Parathyroid adenoma (tissue), 2 donors: ENCODE measurements around the gene DIP2C.
A peak's percentile ranks its signal among the peaks of the same experiment; 100 is the strongest.
"Not testable (repeated sequence)": the region's sequence is repeated elsewhere in the genome, so short reads cannot be mapped to it uniquely, and the experiment has no call there.

Experiments
- H2AFZ ChIP-seq: fragments of 300-600 bp; sonication (generic); one replicate; pipeline ENCODE4 v1.7.0; 2017; ENCODE audit warnings: antibody characterized with exemption, mild to moderate bottlenecking
- H3K27ac ChIP-seq: fragments of 300-600 bp; sonication (generic); one replicate; pipeline ENCODE4 v1.7.0; 2017
- H3K27me3 ChIP-seq: fragments of 300-600 bp; sonication (generic); one replicate; pipeline ENCODE4 v1.7.0; 2017; ENCODE audit warnings: low read length; ENCODE audit not compliant: control insufficient read depth, insufficient read depth
- H3K36me3 ChIP-seq: fragments of 300-600 bp; sonication (generic); one replicate; pipeline ENCODE4 v1.7.0; 2017; ENCODE audit warnings: low read length; ENCODE audit not compliant: control insufficient read depth, insufficient read depth
- H3K4me1 ChIP-seq: fragments of 300-600 bp; sonication (generic); one replicate; pipeline ENCODE4 v1.7.0; 2017; ENCODE audit warnings: control low read depth
- H3K4me2 ChIP-seq: fragments of 300-600 bp; sonication (generic); one replicate; pipeline ENCODE4 v1.7.0; 2017; ENCODE audit warnings: low read length
- H3K4me3 ChIP-seq: fragments of 300-600 bp; sonication (generic); one replicate; pipeline ENCODE4 v1.7.0; 2017; ENCODE audit warnings: low read depth, low read length
- H3K79me2 ChIP-seq: fragments of 300-600 bp; sonication (generic); one replicate; pipeline ENCODE4 v1.7.0; 2017; ENCODE audit warnings: control low read depth
- H3K9ac ChIP-seq: fragments of 300-600 bp; sonication (generic); one replicate; pipeline ENCODE4 v1.7.0; 2017; ENCODE audit warnings: mild to moderate bottlenecking
- H3K9me3 ChIP-seq: fragments of 300-600 bp; sonication (generic); one replicate; pipeline ENCODE4 v1.7.0; 2017; ENCODE audit warnings: low read length; ENCODE audit not compliant: control insufficient read depth
- TF ChIP-seq, protein P1 (sequence below): fragments of 300-600 bp; sonication (generic); IDR thresholded peaks from one replicate; pipeline ENCODE4 v1.7.0; 2017; ENCODE audit warnings: antibody characterized with exemption, mild to moderate bottlenecking
- donor health status: primary hyperparathyroidism.

DIP2C gene

DNA sequence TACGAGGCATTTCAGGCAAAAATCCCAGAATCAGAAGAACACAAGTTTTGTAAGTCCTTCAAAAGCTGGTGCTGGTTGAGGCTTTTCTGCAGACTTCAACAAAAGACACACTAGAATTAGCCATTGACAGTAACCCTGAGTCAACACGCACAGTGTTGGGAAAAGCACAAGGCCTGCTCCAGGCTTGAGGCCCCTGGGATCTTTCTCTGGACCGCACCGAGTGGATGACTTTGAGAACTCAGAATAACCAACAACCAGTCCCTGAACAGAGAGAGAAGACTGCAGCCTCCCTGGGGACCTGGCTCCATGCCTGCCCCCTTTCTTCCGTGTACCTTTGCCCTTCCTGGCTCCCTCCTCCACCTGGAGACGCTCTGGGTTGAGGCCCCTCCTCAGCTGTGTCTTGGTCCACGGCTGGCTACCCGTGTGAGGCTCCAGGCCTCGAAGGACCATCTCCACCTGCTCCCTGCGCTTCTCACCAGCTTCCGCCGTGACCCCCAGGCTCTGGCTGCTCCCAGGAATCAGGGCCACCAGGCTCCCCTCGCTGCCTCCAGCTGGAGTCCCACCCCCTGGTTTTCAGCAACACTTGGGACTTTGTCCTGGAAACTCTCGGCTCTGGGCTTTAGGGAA, 28.4 kb downstream of the DIP2C start:
- H3K9ac ChIP-seq: no peak overlapping the region
- H3K4me3 ChIP-seq: peak overlapping the region; percentile 22

DNA sequence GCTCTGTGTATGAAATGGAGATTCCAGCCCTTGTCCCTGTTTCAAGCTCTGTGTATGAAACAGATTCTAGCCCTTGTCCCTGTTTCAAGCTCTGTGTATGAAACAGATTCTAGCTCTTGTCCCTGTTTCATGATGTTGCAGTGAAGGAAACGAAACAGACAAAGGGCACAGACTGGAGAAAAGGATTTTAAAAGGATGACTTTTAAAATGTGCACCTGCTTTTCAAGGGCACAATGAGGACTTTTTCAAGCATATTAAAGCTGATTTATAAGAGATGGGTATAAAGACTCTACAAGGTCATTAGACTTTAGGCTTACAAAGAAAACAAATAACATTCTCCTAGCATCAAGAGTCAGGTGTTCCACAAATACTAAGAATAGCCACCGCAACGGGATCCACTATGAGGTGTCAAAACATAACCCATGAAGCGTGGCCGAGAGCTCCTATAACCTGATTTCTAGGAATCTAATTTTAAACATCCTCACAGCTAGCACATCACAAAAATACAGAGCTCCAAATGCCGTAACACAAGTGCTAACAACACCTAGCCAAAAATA, 29.0 kb downstream of the DIP2C start:
- peaks cover 27% of the 10 kb centered on the region for H3K79me2 ChIP-seq
- TF ChIP-seq, protein P1, sequence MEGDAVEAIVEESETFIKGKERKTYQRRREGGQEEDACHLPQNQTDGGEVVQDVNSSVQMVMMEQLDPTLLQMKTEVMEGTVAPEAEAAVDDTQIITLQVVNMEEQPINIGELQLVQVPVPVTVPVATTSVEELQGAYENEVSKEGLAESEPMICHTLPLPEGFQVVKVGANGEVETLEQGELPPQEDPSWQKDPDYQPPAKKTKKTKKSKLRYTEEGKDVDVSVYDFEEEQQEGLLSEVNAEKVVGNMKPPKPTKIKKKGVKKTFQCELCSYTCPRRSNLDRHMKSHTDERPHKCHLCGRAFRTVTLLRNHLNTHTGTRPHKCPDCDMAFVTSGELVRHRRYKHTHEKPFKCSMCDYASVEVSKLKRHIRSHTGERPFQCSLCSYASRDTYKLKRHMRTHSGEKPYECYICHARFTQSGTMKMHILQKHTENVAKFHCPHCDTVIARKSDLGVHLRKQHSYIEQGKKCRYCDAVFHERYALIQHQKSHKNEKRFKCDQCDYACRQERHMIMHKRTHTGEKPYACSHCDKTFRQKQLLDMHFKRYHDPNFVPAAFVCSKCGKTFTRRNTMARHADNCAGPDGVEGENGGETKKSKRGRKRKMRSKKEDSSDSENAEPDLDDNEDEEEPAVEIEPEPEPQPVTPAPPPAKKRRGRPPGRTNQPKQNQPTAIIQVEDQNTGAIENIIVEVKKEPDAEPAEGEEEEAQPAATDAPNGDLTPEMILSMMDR: no peak
- no peaks in the 10 kb centered on the region for H3K27me3 ChIP-seq
- H3K4me2 ChIP-seq: peak overlapping the region; percentile 76
- H3K4me1 ChIP-seq: no peaks in the 10 kb centered on the region
- no peaks in the 10 kb centered on the region for H3K36me3 ChIP-seq
- H3K9me3 ChIP-seq: no peaks in the 10 kb centered on the region
- H3K4me3 ChIP-seq: peak overlapping the region; percentile 22
- H2AFZ ChIP-seq: no peak overlapping the region
- peak overlapping the region; percentile 7 for H3K27ac ChIP-seq
- no peak overlapping the region for H3K9ac ChIP-seq

More for the DNA sequence above, 28.4 kb downstream of the DIP2C start:
- Histone ChIP-seq H3K27me3 (no peaks in the 10 kb centered on the region), H3K27ac (peak overlapping the region; percentile 1), H2AFZ (no peak overlapping the region), H3K36me3 (no peaks in the 10 kb centered on the region), H3K9me3 (no peaks in the 10 kb centered on the region), H3K4me2 (peak overlapping the region; percentile 76), H3K4me1 (no peaks in the 10 kb centered on the region), H3K79me2 (peaks cover 29% of the 10 kb centered on the region)
- TF ChIP-seq, protein P1: no peak

DNA sequence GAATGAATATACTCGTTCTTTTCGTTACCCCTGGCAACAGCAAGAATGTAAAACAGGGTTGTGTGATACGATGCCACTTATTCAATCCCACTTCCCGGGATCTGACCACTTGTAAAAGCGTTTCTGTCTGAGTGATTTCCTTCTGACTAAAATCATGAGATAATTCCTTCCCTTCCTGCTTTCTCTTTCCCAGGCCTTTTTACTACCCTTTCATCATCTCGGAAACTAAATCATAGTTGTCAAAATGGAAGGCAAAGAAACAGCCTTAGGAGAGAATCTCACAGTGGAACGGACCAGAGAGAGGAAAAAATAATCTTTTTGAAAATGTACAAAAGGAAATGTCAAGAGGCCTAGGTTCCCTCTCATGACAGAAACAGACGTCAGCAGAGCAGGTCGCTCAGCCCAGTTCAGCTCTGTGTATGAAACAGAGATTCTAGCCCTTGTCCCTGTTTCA, 29.8 kb downstream of the DIP2C start:
- no peak overlapping the region for H2AFZ ChIP-seq
- H3K4me2 ChIP-seq: no peak overlapping the region
- H3K4me3 ChIP-seq: no peak overlapping the region
- H3K27me3 ChIP-seq: no peaks in the 10 kb centered on the region
- H3K9me3 ChIP-seq: no peaks in the 10 kb centered on the region
- TF ChIP-seq, protein P1: no peak
- H3K27ac ChIP-seq: no peak overlapping the region
- no peaks in the 10 kb centered on the region for H3K4me1 ChIP-seq
- peaks cover 34% of the 10 kb centered on the region for H3K79me2 ChIP-seq
- no peak overlapping the region for H3K9ac ChIP-seq
- no peaks in the 10 kb centered on the region for H3K36me3 ChIP-seq

DNA sequence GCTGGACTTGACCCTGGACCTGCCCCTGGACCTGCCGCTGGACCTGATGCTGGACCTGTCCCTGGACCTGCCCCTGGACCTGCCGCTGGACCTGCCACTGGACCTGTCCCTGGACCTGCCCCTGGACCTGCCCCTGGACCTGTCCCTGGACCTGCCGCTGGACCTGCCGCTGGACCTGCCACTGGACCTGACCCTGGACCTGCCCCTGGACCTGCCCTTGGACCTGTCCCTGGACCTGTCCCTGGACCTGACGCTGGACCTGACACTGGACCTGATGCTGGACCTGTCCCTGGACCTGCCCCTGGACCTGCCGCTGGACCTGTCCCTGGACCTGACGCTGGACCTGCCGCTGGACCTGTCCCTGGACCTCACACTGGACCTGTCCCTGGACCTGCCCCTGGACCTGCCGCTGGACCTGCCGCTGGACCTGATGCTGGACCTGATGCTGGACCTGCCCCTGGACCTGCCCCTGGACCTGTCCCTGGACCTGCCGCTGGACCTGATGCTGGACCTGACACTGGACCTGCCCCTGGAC, 31.6 kb downstream of the DIP2C start:
- not testable (repeated sequence) for H3K36me3 ChIP-seq, H3K9ac ChIP-seq, H2AFZ ChIP-seq, H3K27ac ChIP-seq, H3K27me3 ChIP-seq, H3K9me3 ChIP-seq, H3K4me2 ChIP-seq, H3K4me1 ChIP-seq, H3K4me3 ChIP-seq
- H3K79me2 ChIP-seq: peaks cover 47% of the 10 kb centered on the region

DNA sequence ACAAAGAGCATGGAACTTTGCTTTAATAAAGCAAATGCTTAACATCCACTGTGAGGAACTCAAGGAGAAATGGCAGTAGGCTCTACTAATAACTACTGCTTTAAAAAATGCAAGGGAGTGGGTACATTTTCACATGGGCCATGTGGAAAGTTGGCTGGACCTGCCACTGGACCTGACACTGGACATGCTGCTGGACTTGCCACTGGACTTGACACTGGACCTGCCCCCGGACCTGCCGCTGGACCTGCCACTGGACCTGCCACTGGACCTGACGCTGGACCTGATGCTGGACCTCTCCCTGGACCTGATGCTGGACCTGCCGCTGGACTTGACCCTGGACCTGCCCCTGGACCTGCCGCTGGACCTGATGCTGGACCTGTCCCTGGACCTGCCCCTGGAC, 32.6 kb downstream of the DIP2C start:
- Histone ChIP-seq H3K36me3 (no peaks in the 10 kb centered on the region), H3K4me3 (no peak overlapping the region), H3K9me3 (no peaks in the 10 kb centered on the region), H3K4me1 (peaks cover 9% of the 10 kb centered on the region), H2AFZ (no peak overlapping the region), H3K9ac (no peak overlapping the region), H3K79me2 (peaks cover 55% of the 10 kb centered on the region), H3K27me3 (no peaks in the 10 kb centered on the region), H3K4me2 (no peak overlapping the region), H3K27ac (no peak overlapping the region)
- TF ChIP-seq, protein P1: no peak
